ENCODE data around the gene PSME3.

DNA sequence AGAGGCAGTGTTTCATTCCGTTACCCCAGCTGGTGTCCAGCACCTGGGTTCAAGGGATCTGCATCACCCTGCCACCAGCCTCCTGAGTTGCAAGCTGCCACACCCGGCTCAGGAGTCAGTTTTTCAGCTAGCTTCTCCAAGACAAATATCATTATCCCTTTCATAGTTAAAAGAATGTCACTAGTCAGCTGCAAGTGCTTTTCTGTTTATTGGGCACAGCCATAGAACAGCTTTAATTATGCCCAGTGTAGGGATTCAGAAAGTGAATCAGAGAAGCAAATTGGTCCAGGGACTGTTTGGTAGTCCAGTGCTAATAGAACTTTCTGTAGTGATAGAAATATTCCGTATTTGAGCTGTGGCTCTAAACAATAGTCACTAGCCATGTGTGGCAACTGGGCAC lies 14.9 kb downstream of the PSME3 start:
- TF ChIP-seq, protein P1, sequence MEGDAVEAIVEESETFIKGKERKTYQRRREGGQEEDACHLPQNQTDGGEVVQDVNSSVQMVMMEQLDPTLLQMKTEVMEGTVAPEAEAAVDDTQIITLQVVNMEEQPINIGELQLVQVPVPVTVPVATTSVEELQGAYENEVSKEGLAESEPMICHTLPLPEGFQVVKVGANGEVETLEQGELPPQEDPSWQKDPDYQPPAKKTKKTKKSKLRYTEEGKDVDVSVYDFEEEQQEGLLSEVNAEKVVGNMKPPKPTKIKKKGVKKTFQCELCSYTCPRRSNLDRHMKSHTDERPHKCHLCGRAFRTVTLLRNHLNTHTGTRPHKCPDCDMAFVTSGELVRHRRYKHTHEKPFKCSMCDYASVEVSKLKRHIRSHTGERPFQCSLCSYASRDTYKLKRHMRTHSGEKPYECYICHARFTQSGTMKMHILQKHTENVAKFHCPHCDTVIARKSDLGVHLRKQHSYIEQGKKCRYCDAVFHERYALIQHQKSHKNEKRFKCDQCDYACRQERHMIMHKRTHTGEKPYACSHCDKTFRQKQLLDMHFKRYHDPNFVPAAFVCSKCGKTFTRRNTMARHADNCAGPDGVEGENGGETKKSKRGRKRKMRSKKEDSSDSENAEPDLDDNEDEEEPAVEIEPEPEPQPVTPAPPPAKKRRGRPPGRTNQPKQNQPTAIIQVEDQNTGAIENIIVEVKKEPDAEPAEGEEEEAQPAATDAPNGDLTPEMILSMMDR (IDR thresholded peaks at IDR 0.05; ENCODE audit: insufficient read depth, low read length, poor library complexity, severe bottlenecking): no peak
- TF ChIP-seq EZH2phosphoT487 (conservative IDR thresholded peaks at IDR 0.05; ENCODE audit: low read length): no peak

Data from SU-DHL-6 (cell line).